Kidney (tissue), 14 donors: ENCODE measurements around the gene ANKS1A. TPM values are rescaled to one million over a fixed set of nuclear protein-coding genes. Genes with fewer than 3 reads are reported as not detected.

Source experiments
- DNase-seq, 5 donors: peaks; one replicate each; pipeline ENCODE4 v3.0.0-alpha.2; 2013 to 2020
- FAIRE-seq: peaks from 2 replicates; lab custom pipeline; 2012; peaks lifted over from hg19 to GRCh38; lab: Jason Lieb, UNC
- H3K27ac ChIP-seq, 2 donors: one replicate each; pipeline ENCODE4 v1.7.0; 2013; ENCODE audit warnings: low read depth in 2 of 2, low read length in 2 of 2, inconsistent platforms in 1 of 2
- H3K27me3 ChIP-seq: one replicate; pipeline ENCODE4 v1.7.1; 2013; ENCODE audit warnings: low read length, inconsistent platforms; ENCODE audit not compliant: control insufficient read depth, insufficient read depth
- H3K36me3 ChIP-seq, 3 donors: one replicate each; pipeline versions ENCODE4 v1.7.0 to v1.7.1; 2013; ENCODE audit warnings: low read length in 3 of 3, control low read depth in 1 of 3, inconsistent platforms in 1 of 3; ENCODE audit not compliant: insufficient read depth in 3 of 3, control insufficient read depth in 2 of 3
- H3K4me1 ChIP-seq, 3 donors: one replicate each; pipeline versions ENCODE4 v1.7.0 to v1.7.1; 2013; ENCODE audit warnings: low read length in 3 of 3, inconsistent platforms in 1 of 3, low read depth in 1 of 3; ENCODE audit not compliant: control insufficient read depth in 2 of 3, insufficient read depth in 2 of 3
- H3K4me3 ChIP-seq, 3 donors: one replicate each; pipeline versions ENCODE4 v1.7.0 to v1.8.1; 2013; ENCODE audit warnings: low read length in 3 of 3, control low read depth in 1 of 3, inconsistent platforms in 1 of 3
- H3K9ac ChIP-seq, 3 donors: one replicate each; pipeline versions ENCODE4 v1.7.0 to v1.7.1; 2013; ENCODE audit warnings: low read length in 3 of 3, control low read depth in 1 of 3, inconsistent platforms in 1 of 3
- H3K9me3 ChIP-seq, 3 donors: one replicate each; pipeline versions ENCODE4 v1.7.0 to v1.7.1; 2013; ENCODE audit warnings: low read length in 3 of 3, control low read depth in 1 of 3, inconsistent platforms in 1 of 3; ENCODE audit not compliant: control insufficient read depth in 2 of 3, insufficient read depth in 1 of 3
- CTCF ChIP-seq: IDR thresholded peaks from 3 replicates; pipeline ENCODE4 v1.5.1; 2012; ENCODE audit warnings: mild to moderate bottlenecking, moderate library complexity, borderline replicate concordance; ENCODE audit not compliant: insufficient read depth; ENCODE audit errors: extremely low read depth
- intact Hi-C: fragments of 100-400 bp; cut with DNase I; formaldehyde crosslinking; loops from one replicate; pipeline ENCODE4 v1.11.1; 2022
- polyA plus RNA-seq: library from polyadenylated mRNA; stranded (reverse); fragments of 350-450 nt; fragmentation: Illumina TruSeq; extraction: RNeasy Lipid Tissue Mini Kit (QIAGEN cat#74804); gene quantifications from one replicate; pipeline ENCODE4 v1.2.3, GENCODE V29; 2014; ENCODE audit warnings: low read depth, low replicate concordance; ENCODE audit not compliant: insufficient read depth
- total RNA-seq: library from RNA; stranded (reverse); fragmentation: NEBNext Ultra II Directional; extraction: Animal tissue kit (Norgen Biotek cat#: 25700); gene quantifications from one replicate; pipeline ENCODE4 v1.2.1, GENCODE V29; 2021
- donor health status: control.
- donor health status: control.
- donor health status: control.
- donor health status: control.
- donor health status: control.
- donor health status: DM: yes; HTN: yes; CAD: no.
- donor health status: Normal renal cell carcinoma (clear cell type).

ANKS1A gene
- total and polyA plus RNA-seq, 2 donors from 2014 or later: 9.4 to 25.9 TPM

- no peaks in the 10 kb centered on the region for H3K9me3 ChIP-seq
- no peak overlapping the region for H3K27ac ChIP-seq
- intact Hi-C loops: no loop called here
- H3K9ac ChIP-seq: no peak overlapping the region
- H3K4me1 ChIP-seq: peaks cover 0 to 9% (median 2%) of the 10 kb centered on the region in 3 donors
- FAIRE-seq: no peak
- no peaks in the 10 kb centered on the region for H3K36me3 ChIP-seq
- no peak for DNase-seq
- no peak for TF ChIP-seq CTCF
- no peaks in the 10 kb centered on the region for H3K27me3 ChIP-seq
- no peak overlapping the region for H3K4me3 ChIP-seq
These were observed 64.3 kb downstream of the ANKS1A start for GRCh38 chr6:34953061-34954025.

- Histone ChIP-seq H3K36me3 (no peaks in the 10 kb centered on the region), H3K27me3 (no peaks in the 10 kb centered on the region), H3K9me3 (no peaks in the 10 kb centered on the region), H3K27ac (no peak overlapping the region), H3K4me1 (peaks cover 0 to 9% (median 2%) of the 10 kb centered on the region in 3 donors), H3K4me3 (no peak overlapping the region), H3K9ac (no peak overlapping the region)
- DNase-seq (peak in 1 of 5 donors; percentile 29), FAIRE-seq (no peak)
- TF ChIP-seq CTCF: no peak
- intact Hi-C loops: no loop called here
These were observed 66.4 kb downstream of the ANKS1A start for GRCh38 chr6:34955442-34955841.

DNA sequence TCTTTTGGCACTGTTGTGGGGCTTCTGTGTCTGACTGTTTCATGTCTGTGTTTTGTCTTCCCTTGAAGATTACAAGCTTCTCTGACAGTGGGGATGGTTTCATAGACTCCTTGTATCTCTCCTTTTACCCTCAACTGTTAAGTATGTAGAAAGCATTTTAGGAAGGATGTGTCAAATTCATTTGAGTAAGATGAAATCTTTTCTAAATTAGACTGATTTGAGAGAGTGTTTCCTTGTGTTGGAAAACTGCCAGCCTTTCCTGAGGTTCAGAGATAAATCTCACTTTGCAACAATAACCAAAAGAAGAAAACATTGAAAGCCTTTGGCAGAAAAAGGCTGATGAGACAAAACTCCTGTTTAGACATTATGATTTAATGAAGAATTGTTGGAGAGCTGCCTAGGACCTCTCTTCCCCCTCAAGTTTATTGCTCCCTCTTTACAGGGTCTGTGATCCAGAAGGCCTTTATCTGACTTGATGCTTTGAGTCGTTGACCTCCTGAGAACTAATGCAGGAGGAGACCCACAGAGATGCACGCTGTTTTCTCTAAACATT is 68.3 kb downstream of the ANKS1A start:
- FAIRE-seq: no peak
- TF ChIP-seq CTCF: no peak
- Histone ChIP-seq H3K36me3 (no peaks in the 10 kb centered on the region), H3K27ac (no peak overlapping the region), H3K27me3 (no peaks in the 10 kb centered on the region), H3K4me1 (peaks cover 0 to 9% (median 0%) of the 10 kb centered on the region in 3 donors), H3K4me3 (no peak overlapping the region), H3K9me3 (no peaks in the 10 kb centered on the region), H3K9ac (no peak overlapping the region)
- DNase-seq: peak in 2 of 5 donors; percentile 36 to 51
- intact Hi-C loops: no loop called here
